8988T (cell line): ENCODE results near the gene CSTF1.

Experiments
- DNase-seq: peaks from one replicate; pipeline ENCODE4 v3.0.0; 2011

CSTF1 gene

GRCh38 chr20:56430957-56431356, 38.5 kb downstream of the CSTF1 start:
- DNase-seq, result no peak

- DNase-seq, result no peak
These were observed 39.0 kb downstream of the CSTF1 start for GRCh38 chr20:56431471-56431870.

- no peak for DNase-seq
These were observed 40.9 kb downstream of the CSTF1 start for GRCh38 chr20:56433221-56433879.

- DNase-seq, result no peak
These were observed 41.4 kb downstream of the CSTF1 start for GRCh38 chr20:56433880-56434255.

GRCh38 chr20:56437196-56437960, 44.9 kb downstream of the CSTF1 start:
- no peak for DNase-seq

GRCh38 chr20:56438284-56438683, 45.8 kb downstream of the CSTF1 start:
- DNase-seq, result no peak

- DNase-seq, result peak; percentile 36
These were observed 47.4 kb downstream of the CSTF1 start for GRCh38 chr20:56439771-56440291.

- no peak for DNase-seq
These were observed 48.0 kb downstream of the CSTF1 start for GRCh38 chr20:56440346-56441007.

- DNase-seq, result no peak
These were observed 50.2 kb downstream of the CSTF1 start for GRCh38 chr20:56442389-56443365.

- DNase-seq, result no peak
These were observed 51.5 kb downstream of the CSTF1 start for GRCh38 chr20:56443654-56444540.

- DNase-seq, result no peak
These were observed 52.7 kb downstream of the CSTF1 start for GRCh38 chr20:56445130-56445529.

GRCh38 chr20:56445540-56445939, 53.1 kb downstream of the CSTF1 start:
- no peak for DNase-seq

GRCh38 chr20:56447227-56447626, 54.8 kb downstream of the CSTF1 start:
- no peak for DNase-seq

GRCh38 chr20:56449459-56449858, 57.0 kb downstream of the CSTF1 start:
- no peak for DNase-seq

GRCh38 chr20:56451056-56451765, 58.8 kb downstream of the CSTF1 start:
- no peak for DNase-seq

GRCh38 chr20:56453352-56453751, 60.9 kb downstream of the CSTF1 start:
- no peak for DNase-seq

- no peak for DNase-seq
These were observed 62.3 kb downstream of the CSTF1 start for GRCh38 chr20:56454754-56455153.
